GM12878 (cell line): ENCODE data around the gene DGKQ. TPM values are rescaled to one million over a fixed set of nuclear protein-coding genes. Genes with fewer than 3 reads are reported as not detected.

Source experiments
- BACH1 ChIP-seq: fragments of 450-650 bp; IDR thresholded peaks from 2 replicates; pipeline ENCODE4 v1.6.1; 2017; ENCODE audit warnings: mild to moderate bottlenecking, borderline replicate concordance
- BCL3 ChIP-seq: IDR thresholded peaks from 2 replicates; pipeline ENCODE4 v1.6.1; 2011; ENCODE audit warnings: borderline replicate concordance, low read depth, mild to moderate bottlenecking, moderate library complexity, low read length; ENCODE audit not compliant: insufficient read depth, poor library complexity, severe bottlenecking
- ELK1 ChIP-seq: IDR thresholded peaks from 2 replicates; pipeline ENCODE4 v1.6.1; 2012; ENCODE audit warnings: low read depth, low read length, improper control_type of control experiment
- NFYA ChIP-seq: IDR thresholded peaks from 2 replicates; pipeline ENCODE4 v1.6.1; 2011; ENCODE audit warnings: low read depth, mild to moderate bottlenecking, low read length, improper control_type of control experiment, borderline replicate concordance
- POLR2AphosphoS5 ChIP-seq: IDR thresholded peaks from 2 replicates; pipeline ENCODE4 v1.6.1; 2011; ENCODE audit warnings: mild to moderate bottlenecking, low read length, inconsistent platforms
- SUZ12 ChIP-seq: fragments of 200-600 bp; sonication (generic); IDR thresholded peaks from one replicate; pipeline ENCODE4 v1.6.1; 2018; ENCODE audit warnings: antibody characterized with exemption, mild to moderate bottlenecking; ENCODE audit not compliant: unreplicated experiment
- USF2 ChIP-seq: IDR thresholded peaks from 2 replicates; pipeline ENCODE4 v1.6.1; 2011; ENCODE audit warnings: low read depth, low read length, improper control_type of control experiment, borderline replicate concordance
- ZNF207 ChIP-seq: fragments of 450-650 bp; IDR thresholded peaks from 2 replicates; pipeline ENCODE4 v1.6.1; 2014; ENCODE audit warnings: antibody characterized with exemption, mild to moderate bottlenecking, borderline replicate concordance
- ZNF687 ChIP-seq: fragments of 450-650 bp; IDR thresholded peaks from 2 replicates; pipeline ENCODE4 v1.6.1; 2017; ENCODE audit warnings: mild to moderate bottlenecking, moderate library complexity
- polyA plus RNA-seq, 11 experiments: library from polyadenylated mRNA; depleted of rRNA in 4 of 11; unstranded in 6 of 11; stranded (reverse) in 5 of 11; fragments of >200 nt; fragmentation: Nextera tagmentation in 4 of 11; fragmentation: Illumina TruSeq in 1 of 11; extraction: Ambion mirVana in 4 of 11; extraction: Trizol in 1 of 11; gene quantifications; 1 replicate in 1 of 11; 2 replicates in 10 of 11; pipeline versions ENCODE4 v1.2.1 to v1.2.3, GENCODE V29; 2011 to 2016; ENCODE audit warnings: inconsistent platforms in 2 of 11, missing spikeins in 2 of 11, low read depth in 1 of 11
- total RNA-seq, 4 experiments: library from RNA; depleted of rRNA in 3 of 4; stranded (reverse); fragments of >200 nt in 3 of 4; fragmentation: Illumina TruSeq in 1 of 4; extraction: Trizol in 1 of 4; gene quantifications; 2 replicates each; pipeline versions ENCODE4 v1.2.1 to v1.2.3, GENCODE V29; 2013 to 2021

DGKQ gene
- total and polyA plus RNA-seq, 10 of the 15 experiments (the other 5 are each of a cell fraction or from before 2014, with no cell fraction given) = 0.11 to 10.5 (median 1.4) TPM

- no peak for TF ChIP-seq ELK1
- no peak for TF ChIP-seq ZNF207
- TF ChIP-seq NFYA = no peak
- TF ChIP-seq BACH1 = no peak
- TF ChIP-seq POLR2AphosphoS5 = no peak
- no peak for TF ChIP-seq ZNF687
- TF ChIP-seq USF2 = no peak
- no peak for TF ChIP-seq SUZ12
- no peak for TF ChIP-seq BCL3
Measured at GRCh38 chr4:909821-910220, 63.5 kb downstream of the DGKQ start (continued).
